Right ventricle myocardium inferior (tissue), 1 donor: ENCODE measurements around the gene NONO. TPM values are rescaled to one million over a fixed set of nuclear protein-coding genes. Genes with fewer than 3 reads are reported as not detected.
"Not testable (repeated sequence)": the region's sequence is repeated elsewhere in the genome, so short reads cannot be mapped to it uniquely, and the experiment has no call there.

ENCODE experiments used
- ATAC-seq: fragments of 200-7000 bp; cut with Tn5 transposase; one replicate; pipeline ENCODE4 v1.9.1; 2020; ENCODE audit warnings: mild to moderate bottlenecking, moderate library complexity
- DNase-seq: peaks from one replicate; pipeline ENCODE4 v3.0.0; 2021; ENCODE audit errors: missing footprints
- intact Hi-C: fragments of 100-400 bp; cut with DNase I; formaldehyde crosslinking; loops from one replicate; pipeline ENCODE4 v1.11.0; 2022
- total RNA-seq: library from RNA; stranded (reverse); fragmentation: NEBNext Ultra II Directional; extraction: Animal tissue kit (Norgen Biotek cat#: 25700); gene quantifications from one replicate; pipeline ENCODE4 v1.2.1, GENCODE V29; 2021
- donor health status: DM: no; HTN: yes; CAD: no; lungs with severe emphysema.

Gene NONO
- total RNA-seq, 1 donor from 2014 or later, result 120 TPM

DNA sequence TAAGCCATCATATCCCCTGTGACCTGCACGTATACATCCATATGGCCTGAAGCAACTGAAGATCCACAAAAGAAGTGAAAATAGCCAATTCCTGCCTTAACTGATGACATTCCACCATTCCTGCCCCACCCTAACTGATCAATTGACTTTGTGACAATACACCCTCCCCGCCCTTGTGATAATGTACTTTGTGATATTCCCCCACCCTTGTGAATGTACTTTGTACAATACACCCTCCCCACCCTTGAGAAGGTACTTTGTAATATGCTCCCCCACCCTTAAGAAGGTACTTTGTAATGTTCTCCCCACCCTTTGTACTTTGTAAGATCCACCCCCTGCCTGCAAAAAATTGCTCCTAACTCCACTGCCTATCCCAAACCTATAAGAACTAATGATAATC, 11.1 kb upstream of the NONO start:
- DNase-seq, intact Hi-C loops, ATAC-seq: not testable (repeated sequence)

DNA sequence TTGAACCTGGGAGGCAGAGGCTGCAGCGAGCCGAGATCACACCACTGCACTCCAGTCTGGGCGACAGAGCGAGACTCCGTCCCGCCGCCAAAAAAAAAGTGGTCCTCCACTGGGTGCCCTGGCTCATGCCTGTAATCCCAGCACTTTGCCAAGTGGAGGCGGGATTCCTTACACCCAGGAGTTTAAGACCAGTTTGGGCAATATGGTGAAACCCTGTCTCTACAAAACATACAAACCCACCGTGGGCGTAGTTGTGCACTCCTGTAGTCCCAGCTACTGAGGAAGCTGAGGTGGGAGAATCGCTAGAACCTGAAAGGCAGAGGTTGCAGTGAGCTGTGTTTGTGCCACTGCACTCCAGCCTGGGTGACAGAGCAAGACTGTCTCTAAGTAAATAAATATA, 2.1 kb upstream of the NONO start:
- intact Hi-C loops, result loop anchor here (10.0 kb wide), 1 partner anchor 84 kb away; the partner anchor contains the start of gene TAF1
- not testable (repeated sequence) for ATAC-seq, DNase-seq

DNA sequence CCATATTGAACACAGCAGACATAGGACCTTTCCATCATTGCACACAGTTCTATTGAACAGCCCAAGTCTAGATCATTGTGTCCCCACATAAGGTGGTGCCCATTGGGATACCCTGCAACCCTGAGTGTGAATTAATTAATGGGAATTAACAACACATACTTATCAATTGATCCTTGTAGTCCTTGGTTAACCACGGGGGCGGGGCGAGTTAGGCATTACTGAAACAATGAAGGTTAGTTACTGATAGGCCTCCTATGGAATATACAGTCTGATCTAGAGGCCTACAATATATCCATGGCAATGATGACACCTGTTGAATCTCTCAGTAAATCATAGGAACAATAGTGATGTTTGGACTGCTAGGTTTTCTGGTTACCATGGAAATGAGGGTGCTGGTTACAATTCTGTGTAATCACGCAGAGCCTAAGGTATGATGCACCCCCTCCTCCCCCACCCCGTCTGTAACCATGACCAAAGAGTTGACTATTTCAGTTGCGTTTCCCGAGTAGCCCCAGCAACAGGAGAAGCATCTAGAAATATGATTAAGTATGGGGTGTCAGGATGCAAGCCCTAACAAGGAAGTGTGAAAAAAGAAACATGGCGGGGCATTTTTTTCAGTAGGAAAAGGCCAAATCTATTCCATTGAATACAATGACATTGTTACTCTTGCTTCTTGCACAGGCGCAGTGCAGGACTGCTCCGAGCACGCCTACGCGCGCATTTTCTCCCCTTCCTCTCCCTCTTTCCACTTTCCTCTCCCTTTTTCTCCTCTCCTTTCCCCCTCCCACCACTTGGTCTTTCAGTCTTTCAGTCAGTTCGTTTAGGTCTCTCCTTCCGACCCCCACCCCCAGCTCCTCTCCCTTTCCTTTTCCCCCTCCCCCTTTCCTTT, 677 bp upstream of the NONO start:
- intact Hi-C loops, result loop anchor here (1.0 to 10.0 kb wide), 3 partner anchors 28 to 100 kb away; partner anchors contain the start of genes TAF1 and ZMYM3
- no peak for DNase-seq

DNA sequence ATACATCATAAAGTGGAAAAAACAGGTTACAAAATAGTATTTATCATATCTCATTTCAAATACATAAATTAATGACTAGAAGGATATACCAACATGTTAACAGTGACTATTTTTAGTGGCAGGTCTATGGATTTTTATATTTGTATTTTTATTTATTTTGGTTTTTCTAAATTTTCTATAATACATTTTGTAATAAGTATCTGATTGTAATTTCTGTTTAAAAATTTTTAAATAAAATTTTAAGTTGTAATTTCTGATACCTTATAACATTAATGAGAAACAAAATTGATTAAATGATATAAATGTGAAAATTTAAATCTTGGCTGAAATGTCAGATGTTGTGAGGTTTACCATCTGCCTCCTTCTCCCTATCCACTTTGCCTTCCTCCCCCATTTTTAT, 2.5 kb downstream of the NONO start:
- ATAC-seq (no peak), DNase-seq (no peak)
- intact Hi-C loops, result loop anchor here (10.0 kb wide), 1 partner anchor 79 kb away; the partner anchor contains the start of gene TAF1

More for the DNA sequence above, 677 bp upstream of the NONO start:
- ATAC-seq, result peak; percentile 81

DNA sequence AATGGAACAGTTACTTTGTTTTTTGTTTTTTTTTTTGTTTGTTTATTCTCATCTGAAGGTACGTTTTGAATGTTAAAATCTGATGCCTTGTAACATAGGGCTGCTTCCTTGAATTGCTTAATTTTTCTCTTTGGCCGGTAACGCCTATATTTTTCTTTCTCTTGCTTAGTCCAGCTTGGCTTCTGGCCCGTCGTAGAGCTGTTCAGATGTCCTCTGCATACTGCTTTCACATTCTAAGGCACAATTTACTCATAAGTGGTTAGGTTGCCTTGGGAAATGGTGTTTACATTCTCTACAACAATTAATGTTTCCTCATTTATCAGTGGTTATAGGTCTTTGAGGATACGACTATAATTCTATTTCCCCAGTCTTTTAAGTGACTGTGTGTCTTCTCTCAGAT, 7.9 kb downstream of the NONO start:
- no peak for ATAC-seq
- intact Hi-C loops, result no loop called here
- DNase-seq, result no peak

DNA sequence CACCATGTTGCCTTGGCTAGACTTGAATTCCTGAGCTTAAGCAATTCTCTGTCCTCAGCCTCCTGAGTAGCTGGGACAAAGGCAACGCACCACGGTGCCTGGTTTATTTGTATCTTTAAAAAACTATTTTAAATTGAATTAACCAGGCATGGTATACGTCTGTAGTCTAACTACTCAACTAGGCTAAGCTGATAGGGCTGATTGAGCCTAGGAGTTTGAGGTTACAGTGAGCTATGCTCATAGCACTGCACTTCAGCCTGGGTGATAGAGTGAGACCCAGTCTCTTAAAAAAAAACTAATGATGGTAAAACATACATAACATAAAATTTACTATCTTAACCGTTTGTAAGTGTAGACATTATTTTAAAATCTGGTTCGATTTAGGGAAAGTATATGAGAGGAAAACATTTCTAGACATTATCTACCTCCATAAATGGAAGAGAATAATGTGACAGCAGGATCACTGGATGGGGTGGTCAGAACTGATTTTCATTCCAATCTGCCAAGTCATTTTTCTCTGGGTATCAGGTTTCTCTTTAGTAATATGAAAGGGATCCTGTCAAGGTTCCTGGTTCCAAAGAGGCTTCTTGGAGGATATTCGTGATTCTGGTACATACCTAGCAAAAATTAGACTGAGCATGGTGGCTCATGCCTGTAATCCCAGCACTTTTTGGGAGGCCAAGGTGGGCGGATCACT, 9.4 kb downstream of the NONO start:
- intact Hi-C loops, result no loop called here
- DNase-seq, result no peak
- no peak for ATAC-seq

DNA sequence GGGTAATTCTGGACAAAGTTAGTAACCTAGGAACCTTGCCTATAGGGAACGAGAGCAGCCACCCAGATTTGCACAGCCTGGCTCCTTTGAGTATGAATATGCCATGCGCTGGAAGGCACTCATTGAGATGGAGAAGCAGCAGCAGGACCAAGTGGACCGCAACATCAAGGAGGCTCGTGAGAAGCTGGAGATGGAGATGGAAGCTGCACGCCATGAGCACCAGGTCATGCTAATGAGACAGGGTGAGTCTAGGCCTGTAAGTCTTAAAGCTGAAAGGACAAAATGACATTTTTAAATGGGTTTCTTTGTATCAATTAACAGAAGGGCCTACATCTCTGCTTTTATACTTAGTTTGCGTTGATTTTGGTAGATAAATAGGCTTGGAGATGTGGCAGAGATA, 13.4 kb downstream of the NONO start:
- intact Hi-C loops, result no loop called here
- no peak for ATAC-seq
- DNase-seq, result no peak

DNA sequence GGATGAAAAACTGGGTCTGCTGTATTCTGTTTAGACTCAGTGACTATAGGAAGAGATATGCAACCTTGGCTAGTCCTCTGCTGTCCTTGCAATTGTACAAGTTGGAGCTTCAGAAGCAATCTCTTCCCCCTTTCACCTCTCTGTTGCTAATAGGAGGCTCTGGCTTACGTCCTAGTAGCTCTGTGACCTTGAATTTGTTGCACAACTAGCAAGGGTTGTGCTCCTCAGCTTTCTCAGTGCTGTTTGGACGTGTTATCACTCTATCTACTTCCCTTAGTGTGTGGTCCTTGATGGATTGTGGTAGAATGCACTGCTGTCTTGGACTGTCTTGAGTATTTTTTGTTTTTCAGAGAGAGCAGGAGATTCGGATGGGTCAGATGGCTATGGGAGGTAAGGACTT, 14.7 kb downstream of the NONO start:
- ATAC-seq (peak; percentile 29), DNase-seq (no peak)

DNA sequence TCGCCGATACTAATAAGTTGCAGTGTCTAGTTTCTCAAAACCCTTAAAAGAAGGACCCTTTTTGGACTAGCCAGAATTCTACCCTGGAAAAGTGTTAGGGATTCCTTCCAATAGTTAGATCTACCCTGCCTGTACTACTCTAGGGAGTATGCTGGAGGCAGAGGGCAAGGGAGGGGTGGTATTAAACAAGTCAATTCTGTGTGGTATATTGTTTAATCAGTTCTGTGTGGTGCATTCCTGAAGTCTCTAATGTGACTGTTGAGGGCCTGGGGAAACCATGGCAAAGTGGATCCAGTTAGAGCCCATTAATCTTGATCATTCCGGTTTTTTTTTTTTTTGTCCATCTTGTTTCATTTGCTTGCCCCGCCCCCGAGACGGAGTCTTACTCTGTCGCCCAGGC, 16.6 kb downstream of the NONO start:
- DNase-seq, ATAC-seq, intact Hi-C loops: not testable (repeated sequence)

More for the DNA sequence above, 14.7 kb downstream of the NONO start:
- intact Hi-C loops, result no loop called here

DNA sequence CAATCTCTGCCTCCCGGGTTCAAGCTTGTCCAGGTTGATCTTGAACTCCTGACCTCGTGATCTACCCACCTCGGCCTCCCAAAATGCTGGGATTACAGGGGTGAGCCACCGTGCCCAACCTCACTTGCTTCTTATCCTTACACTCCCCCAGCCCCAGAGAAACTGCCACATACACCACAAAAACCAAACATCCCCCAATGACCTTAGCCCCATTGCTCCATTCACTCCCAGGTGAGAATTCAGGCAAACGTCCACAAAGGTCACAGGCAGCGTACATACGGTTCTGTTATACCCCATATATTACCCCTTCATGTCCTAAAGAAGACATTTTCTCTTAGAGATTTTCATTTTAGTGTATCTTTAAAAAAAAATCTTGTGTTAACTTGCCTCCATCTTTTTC, 17.1 kb downstream of the NONO start:
- DNase-seq, intact Hi-C loops, ATAC-seq: not testable (repeated sequence)

DNA sequence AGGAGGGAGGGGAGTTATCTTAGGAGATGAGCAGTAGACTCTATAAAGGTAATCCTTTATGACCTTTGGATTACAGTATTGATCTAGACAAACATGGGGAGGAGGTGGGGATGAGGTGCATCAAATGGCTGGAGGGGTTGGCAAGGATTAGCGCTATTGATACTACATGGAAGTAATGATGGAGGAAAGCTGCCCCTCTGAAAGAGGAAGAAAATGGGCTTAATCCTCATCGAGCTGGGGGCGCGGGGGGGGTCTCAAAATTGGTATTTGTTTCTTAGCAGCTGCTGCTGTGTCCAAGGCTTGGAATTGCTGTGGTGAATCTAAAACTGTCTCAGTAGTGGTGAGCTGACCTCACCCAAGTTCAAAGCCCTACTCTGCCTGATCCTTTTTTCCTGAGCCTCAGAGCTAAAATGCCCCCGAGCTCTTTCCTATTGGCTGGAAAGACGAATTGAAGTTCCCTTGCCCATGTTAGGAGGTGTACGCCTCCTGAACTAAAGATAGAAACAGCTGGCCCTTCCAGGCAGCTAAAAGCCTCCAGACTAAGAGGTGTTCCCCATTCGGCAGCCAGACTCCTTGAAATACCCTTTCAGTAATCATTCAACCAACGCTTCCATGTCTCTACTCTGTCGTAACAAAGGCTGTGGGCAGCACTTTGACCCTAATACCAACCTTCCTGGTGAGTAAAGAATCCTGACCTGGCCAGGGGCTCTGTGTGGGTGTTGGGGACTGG, 17.9 kb downstream of the NONO start, which contains the start of gene ITGB1BP2:
Gene ITGB1BP2 (plus strand): TSS at position 556 of the 730 bp plus-strand sequence. CDS start 57 bp downstream, at position 613.
- ATAC-seq, result peak; percentile 88
- intact Hi-C loops, result no loop called here
- DNase-seq, result no peak

DNA sequence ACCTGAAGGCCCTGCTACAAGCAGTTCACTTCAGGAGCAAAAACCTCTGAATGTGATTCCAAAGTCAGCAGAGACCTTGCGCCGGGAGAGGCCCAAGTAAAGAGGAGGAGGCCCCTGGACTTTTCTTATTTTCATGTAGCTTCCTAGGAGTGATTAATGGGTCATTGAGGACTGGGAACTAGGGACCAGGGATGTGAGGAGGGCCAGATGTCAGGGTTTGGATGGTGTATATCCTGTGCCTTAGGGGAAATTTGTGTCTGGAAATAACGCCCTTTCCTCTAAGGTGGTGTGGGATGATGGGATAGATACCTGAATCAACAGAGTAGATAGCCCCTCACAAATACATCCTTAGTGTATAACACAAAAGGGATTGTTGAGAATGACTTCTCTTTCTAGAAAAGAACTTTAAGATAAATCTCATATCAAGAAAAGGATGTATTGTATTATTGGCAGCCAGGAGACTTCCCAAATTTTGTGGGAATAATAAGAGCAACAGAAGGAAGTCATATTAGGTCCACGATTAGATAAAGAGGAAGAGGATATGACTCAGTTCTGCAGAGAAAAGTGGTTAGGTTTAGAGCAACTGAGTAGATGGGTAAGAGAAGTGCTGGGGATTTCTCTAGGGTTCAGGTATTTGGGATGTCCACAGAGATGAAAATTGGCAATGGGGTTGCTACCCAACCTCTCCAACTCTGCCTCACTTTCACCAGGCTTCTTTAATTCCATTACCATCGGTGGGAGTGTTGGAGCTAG, 19.2 kb downstream of the NONO start:
- intact Hi-C loops, result no loop called here
- DNase-seq, result no peak
- no peak for ATAC-seq

DNA sequence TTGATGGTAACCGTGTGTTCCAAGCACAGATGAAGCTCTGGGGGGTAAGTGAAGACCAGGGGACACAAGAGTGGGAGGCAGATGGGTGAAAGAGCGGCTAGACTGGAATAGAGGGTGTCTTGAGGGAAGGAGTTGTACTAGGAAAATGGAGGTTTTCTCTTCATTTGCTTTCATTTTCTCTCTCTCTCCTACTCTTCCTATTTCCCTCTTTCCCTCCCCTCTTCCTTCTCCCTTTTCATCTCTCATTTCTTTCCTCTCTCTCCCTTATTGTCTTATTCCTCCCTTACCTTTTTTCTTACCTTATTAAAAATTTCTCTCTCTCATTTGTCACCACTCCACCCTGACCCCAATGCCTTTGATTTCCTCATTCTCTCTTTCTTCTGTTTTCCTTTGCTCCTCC, 21.1 kb downstream of the NONO start:
- intact Hi-C loops, result no loop called here
- no peak for ATAC-seq
- DNase-seq, result no peak

DNA sequence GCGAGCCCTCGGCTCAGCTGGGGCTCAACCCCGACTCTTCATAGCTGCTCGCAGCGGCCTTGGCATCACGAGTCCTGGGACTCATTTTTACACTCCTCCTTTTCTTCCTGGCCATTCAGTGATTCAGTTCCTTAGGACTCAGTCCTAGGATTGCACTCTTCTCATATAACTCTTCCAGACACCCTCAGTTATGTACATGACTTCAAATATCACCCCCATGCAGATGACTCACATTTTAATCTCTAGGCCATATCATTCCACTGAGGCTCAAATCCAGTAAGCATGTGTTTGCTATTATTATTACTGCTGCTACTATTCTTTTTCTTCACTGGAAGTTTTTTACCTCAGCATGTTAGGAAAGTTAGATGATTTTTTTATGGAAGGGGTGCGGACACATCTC, 32.5 kb downstream of the NONO start:
- DNase-seq (no peak), ATAC-seq (no peak)
- intact Hi-C loops, result no loop called here

DNA sequence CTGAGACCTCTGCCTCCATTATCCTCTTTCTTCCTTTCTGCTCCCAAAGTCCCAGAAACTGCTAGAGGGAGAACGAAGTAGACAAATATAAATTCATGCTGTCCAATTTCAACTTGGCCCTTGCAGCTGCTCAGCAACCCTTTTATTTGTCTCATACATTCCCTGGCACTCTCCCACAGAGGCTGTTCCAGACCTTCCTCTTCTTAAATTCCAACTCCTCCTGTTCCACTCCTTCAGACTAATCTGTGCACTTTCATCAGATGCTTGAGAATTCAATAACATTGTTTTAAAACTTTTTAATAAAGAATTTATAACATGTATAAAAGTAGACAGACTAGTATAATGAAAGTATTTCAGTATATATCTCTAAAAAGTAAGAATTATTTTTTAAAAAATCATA, 33.5 kb downstream of the NONO start:
- intact Hi-C loops, DNase-seq, ATAC-seq: not testable (repeated sequence)

DNA sequence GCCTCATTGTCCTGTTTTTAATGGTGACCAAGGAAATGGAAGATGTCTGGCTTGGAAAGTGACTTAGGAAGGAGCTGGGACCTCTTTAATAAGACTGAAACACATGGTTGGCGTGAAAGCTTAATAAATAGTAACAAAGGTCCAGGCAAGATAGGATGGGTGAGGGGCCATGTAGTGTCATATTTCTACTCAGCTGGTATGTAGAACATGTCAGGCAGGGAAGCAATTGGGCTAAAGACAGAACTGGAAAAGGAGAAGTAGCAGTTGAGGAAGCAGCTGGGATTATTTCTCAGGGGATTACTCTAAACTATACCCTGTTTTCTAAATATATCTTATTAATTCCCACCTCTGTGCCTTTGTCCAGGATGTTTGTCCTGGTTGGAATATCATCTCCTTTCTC, 36.7 kb downstream of the NONO start:
- ATAC-seq (no peak), DNase-seq (no peak)
- intact Hi-C loops, result no loop called here

DNA sequence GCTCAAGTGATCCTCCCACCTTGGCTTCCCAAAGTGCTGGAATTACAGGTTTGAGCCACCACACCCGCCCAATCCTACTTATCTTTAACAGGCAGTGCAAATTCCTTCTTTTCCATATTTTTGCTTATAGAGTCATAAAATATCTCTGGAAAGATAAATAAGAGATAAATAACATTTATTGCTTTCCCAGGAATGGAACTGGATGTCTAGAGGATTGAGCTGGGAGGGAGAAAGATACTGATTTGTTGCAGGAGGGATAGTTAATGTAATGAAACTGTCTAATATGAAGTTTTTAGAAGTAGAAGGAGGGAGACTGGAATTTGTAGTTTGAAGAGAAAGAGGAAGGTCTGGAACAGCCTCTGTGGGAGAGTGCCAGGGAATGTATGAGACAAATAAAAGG, 38.3 kb downstream of the NONO start:
- ATAC-seq (no peak), DNase-seq (no peak)
- intact Hi-C loops, result no loop called here

DNA sequence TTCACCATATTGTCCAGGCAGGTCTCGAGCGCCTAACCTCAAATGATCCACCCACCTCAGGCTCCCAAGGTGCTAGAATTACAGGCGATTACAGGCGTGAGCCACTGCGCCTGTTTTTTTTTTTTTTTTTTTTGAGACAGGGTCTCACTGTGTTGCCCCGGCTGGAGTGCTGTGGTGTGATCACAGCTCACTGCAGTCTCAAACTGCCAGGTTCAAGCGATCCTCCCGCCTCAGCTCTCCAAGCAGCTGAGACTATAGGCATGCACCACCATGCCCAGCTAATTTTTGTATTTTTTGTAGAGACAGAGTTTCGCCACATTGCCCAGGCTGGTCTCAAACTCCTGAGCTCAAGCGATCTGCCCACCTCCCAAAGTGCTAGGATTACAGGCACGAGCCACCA, 41.0 kb downstream of the NONO start:
- intact Hi-C loops, ATAC-seq, DNase-seq: not testable (repeated sequence)
